ENCODE measurements around the gene TMEM31.
A peak's percentile ranks its signal among the peaks of the same experiment; 100 is the strongest.

Gene TMEM31, protein sequence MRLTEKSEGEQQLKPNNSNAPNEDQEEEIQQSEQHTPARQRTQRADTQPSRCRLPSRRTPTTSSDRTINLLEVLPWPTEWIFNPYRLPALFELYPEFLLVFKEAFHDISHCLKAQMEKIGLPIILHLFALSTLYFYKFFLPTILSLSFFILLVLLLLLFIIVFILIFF

DNA sequence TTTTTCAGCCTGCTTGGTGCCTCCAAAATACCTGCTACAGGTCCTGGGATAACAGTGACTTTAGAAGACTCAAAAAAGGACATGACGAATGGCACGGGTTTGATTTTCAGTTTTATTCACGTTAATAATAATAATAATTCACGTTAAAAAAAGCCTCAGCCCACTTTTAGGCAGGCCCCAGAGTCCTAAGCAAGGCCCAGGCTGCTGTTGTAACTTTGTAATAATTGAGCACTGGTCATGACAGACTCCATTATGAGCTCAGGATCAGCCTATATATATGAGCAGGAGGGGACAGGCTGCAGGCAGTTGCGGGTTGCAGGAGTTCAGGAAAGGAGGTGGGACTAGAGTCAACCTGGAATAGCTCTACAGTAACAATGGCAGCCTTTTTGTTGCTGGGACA lies at the start of gene TMEM31:
Gene TMEM31, plus strand, starts transcription at position 301 of the 400 bp plus-strand sequence. CDS start 1,350 bp downstream, outside the sequence.
- DNase-seq, result no peak

DNA sequence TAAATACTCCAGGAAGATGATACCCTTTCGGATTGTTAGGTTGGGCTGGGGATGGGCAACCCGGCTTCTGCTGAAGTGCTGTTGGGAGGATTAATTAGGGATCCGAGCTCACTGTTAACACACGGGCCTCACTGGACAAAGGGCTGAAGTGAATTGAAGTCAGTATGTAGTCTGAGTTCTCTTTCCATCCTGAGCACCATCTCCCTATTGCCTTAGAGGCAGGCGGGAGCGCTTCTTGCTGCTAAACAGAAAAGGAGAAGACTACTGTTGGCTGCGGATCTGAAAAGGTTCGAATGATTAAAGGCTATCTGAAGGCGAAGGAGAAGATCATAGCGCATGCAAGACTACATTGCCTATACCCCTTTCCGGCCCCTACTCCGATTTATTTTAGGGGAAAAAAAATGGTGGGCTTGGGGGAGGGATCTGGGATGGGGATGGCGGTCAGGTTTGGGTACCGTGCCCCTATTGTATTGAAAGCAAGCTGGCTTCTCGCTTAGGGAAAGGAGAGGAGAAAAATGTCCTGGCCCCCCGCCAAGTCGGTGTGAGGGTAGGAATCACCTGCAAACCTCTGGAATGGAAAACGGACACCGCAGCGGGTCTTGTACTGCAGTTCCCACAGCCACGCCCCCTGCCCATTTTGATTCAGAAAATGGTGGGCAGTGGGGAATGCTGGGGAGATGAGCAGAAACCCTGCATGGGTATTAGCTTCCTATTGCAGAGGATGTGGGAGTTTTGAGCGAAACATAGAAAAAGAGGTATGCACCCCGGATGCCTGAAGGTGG lies 46.5 kb upstream of the TMEM31 start:
- no peak for DNase-seq

DNA sequence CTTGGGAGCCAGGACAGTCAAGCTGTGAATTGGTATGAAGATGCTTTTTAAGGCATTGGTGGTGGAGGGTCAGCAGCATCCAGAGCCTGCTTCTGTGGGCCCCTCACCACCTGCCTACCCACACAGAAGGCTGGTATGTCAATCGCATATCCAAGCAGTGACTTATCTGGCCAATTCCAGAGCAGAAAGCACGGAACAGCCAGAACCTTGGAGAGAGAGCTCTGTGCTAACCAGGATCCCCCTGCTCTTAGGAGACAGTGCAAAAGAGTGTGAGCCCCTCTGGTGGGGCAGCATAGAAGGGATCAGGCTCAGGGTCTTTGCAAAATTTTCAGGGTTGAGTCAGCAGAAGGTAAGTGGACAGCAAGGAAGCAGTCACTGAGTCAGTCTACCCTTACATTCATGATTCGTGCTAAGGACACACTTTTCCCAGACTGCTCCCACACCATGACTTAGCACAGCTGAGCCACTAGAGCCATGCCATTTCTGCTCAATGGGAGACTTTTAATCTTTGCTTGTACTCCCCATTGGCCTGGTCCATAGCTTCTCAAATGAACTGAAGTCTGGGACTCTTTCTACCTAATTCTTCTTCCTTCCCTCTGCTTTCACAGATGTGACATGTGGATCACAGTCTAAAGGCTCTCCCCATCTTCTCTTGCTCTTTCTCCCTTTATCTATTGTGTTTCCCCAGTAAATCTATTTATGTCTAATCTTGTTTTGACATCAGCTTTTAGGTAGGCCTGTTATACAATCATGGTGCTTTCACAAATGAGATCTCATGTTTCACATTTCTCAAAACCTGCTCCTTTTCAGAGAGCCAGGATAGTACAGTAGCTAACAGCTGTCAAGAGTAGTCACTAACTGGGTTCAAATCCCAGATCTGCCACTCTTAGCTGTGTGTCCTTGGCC lies 44.3 kb upstream of the TMEM31 start:
- DNase-seq, result no peak

DNA sequence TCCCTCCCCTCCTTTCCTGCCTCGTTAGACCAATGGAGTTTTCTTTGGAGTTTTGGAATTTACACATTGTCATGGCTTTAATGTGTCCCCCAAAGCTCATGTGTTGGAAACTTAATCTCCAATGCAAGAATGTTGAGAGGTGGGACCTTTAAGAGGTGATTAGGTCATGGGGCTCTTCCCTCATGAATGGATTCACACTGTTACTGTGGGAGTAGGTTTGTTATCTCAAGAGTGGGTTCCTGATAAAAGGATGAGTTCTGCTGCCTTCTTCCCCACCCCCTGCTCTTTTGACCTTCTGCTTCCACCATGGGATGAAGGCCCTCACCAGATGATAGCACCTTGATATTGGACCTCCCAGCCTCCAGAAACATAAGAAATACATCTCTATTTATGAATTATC lies 41.0 kb upstream of the TMEM31 start:
- no peak for DNase-seq

DNA sequence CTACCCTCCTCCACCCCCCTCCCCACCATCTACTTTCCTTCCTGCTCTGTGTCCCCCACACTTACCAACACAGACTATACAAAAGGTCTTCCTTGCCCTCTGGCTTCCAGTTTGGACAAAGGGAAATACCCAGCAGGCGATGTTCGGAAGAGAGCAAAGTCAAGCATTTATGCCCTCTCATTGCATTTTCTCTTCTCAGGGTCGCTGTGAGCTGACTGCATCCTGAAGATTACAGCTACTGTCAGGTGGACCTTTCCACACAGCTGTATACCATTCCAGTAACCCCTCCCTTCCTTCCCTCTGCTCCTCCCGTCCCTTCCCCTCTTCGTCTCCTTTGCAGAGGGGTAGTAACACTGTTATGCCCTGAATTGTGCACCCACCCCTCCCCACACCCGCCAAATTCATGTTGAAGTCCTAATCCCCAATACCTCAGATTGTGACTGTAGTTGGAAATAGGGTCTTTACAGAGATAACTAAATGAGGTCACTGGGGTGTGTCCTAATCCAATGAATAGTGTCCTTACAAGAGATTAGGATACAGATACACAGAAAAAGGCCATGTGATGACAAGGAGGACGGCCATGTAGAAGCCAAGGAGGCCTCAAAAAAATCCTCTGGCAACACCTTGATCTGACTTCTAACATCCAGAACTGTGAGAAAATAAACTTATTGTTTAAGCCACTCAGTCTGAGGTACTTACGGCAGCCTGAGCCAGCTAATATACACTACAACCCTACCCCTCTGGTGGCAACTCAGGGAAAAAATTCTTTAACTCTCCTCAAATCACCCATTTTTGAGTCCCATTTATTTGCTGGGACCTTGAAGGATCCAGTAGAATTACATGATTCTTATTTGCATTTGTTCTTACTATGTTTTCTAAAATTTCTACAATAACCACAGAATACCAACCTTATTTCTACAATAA lies 35.9 kb upstream of the TMEM31 start:
- DNase-seq, result no peak

DNA sequence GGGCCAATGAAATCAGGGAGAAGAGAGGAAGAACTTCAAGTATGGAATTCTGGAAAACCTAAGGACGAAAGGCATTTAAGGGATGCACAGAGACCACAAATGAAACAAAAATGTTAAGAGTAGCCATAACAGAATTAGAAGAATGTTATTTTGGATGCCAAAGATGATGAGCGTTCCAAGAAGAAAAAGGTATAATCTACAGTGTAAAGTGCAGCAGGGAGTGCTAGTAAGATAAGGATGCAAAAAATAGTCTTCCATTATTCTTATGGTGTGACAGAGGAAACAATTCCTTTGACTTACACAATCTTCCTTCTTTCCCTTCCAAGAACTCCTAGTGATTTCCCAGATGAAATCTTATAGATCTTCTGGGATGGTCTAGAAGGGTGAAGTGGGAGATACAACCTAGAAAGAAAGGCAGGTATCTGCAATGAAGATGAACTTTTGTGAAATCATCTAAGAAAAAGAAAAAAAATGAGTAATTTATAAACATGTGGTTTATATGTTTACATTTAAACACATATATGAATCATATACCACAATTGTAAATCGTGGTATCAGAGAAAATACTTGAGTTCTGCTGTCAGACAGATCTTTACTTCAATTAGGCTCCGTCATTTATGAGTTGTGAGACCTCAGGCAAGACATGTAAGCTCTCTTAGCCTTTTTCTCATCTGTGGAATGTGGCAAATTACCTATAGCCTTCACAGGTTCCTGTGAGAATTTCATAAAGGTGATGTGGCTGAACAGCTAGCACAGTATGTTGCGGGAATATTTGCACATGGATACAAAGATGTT lies 32.3 kb upstream of the TMEM31 start:
- DNase-seq, result no peak

DNA sequence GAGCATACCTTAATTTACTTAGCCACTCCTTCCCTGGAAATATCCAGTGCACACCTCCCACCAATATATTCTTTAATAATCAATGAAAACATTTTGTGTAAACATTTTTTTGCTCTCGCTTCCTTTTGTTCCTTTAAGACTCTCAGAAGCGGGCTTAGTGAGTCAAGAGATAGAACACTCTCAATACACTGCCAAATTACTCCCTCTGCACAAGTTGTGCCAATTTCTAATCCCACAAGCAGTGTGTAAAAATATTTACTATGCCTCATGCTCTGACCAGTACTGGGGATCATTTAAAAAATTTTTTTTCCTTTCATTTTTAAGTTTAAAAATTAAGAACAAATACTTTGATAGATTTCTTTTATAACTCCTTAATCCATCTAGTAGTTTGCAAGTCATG lies 29.3 kb upstream of the TMEM31 start:
- no peak for DNase-seq

DNA sequence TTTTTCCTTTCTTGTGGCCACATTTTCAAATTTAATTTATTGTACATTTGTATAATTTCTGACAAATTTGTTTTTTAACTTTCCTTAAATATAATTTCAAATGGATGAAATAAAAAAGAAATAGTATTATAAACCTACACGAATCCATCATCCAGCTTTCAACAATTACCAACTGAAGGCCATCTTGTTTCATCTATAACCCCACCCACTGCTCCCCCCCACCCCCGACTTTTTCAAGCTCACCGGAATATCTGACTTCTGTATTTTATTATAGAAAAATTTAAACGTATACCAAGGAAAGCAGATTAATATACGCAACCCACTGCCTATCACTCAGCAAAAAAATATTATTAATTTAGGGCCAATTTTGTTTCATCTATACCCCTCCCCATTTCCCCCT lies 25.3 kb upstream of the TMEM31 start:
- DNase-seq, result no peak

DNA sequence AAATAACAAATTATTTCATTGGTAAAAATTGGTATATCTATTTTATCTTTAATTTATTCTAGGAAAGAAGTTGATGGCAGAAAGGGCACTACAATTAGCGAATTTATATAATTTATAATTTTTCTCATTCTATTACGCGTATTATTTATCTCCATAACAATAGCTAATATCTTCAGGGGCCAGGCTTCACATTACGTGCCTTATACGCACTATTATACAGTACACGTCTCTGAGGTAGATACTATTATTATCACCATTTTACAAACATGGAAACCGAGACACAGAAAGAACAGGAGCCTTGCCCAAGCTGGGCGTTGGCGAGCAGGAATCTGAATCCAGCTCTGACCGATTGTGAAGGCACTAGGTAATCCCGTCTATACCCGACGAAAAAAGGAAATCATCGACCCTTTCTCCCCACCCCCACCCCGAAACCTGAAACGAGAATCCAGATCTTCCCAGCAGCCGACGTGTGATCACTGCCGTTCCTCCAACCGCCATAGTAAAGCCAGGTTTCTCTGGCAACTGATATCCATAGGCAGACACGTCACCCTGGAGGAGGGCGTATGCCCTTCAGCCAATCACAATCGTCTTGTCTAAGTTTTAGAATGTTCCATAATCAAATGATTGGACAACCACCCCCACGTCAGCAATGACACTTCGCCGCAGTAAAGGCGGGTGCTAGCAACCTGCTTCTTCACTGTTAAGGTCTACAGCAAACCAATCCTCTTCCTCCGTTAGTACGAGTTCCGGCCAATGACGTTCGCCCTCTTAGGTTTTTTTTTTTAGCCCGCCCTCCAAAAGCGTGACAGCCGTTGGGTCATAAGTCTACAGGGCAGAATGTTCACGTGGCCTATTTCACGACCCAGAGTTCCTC lies 24.3 kb upstream of the TMEM31 start, which contains the start of gene MORF4L2:
Gene MORF4L2, minus strand, starts transcription at position 501 of the 874 bp plus-strand sequence. CDS start 9,672 bp downstream, outside the sequence.
- DNase-seq, result peak; percentile 97

DNA sequence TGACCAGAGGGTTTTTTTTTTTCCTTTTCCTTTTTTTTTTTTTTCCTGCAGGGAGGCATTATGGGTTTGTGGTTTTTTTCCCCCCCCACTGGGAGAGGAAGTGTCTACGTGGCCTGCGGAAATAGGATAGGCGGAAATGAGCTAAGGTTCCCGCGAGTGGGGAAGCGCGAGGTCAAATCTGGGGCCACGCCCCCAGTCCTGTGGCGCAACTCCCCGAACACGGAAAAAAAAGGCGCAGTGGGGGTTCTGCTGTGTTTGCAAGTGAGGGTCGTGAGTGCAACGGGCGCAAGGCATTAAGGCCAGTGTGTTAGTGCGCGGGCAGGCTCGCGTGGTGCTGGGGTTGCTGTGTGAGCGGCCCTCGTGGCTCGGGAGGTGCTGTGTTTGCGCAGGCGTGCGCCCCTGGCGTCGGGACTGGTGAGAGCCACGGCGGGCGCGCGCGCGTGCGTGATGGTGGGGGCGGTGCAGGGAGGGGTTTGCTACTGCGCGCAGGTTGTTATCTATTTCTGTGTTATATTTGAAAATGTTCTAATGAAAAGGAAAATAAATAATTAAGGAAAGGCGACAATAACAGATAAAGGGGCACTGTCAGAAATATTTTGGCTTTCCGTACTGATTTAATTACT lies 23.5 kb upstream of the TMEM31 start:
- peak; percentile 78 for DNase-seq

DNA sequence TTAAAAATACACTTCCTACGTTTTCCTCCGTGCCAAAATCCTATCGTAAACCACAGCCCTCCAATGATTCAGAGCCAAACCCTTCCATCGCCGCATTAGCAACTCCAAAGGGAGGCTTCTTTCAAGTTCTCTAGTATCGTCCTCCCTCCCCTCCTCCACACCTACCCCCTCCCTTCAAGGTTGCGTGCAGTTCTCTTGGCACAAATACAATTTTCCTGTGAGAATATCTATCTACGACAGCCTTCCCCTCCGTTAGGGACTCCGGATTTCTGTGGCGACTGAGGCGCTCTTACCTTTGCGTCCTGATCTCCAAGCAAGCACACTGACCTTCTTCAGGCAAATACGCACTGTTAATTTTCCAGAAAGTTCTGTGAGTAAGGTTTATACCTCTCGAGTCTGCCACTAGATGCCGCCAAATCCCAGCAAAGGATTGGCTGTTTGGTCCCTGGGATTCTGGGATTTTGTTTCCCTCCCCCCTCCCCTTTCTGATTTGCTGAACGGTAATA lies 23.0 kb upstream of the TMEM31 start:
- peak; percentile 55 for DNase-seq

DNA sequence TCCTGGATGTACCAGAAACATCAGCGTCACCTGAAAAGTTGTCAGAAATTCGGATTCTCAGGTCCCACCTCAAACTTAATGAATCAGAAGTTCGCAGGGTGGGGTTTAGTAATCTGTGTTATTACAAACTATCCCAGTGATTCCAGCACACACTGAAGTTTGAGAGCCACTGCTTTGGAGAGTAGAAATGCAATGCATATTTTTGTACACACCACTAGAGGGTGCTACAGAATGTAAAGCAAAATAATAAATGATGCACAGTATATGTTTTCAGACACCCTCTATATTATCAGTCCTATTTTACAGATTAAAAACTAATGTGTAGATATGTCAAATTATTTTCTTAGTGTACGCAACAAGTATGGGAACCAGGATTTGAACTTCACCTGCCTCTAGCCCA lies 21.8 kb upstream of the TMEM31 start:
- DNase-seq, result peak; percentile 26

DNA sequence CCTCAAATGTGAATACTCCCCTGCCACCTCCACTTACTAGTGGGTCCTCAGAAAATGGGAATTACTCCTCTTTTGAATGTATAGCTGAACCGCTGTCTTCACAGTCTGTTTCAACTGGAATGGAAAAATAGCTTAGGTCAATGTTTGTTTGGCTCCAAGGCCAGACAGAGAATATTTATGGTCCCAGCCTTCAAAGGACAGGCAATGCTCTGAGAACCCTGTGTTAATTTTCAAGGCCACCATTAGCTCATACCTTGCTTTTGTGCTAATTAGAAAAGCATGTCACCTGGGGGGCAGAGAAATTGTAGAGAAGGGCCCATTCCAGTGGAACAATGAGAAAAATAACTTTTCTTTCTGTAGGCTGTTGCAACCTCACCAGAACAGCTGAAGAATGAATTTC lies 19.6 kb upstream of the TMEM31 start:
- DNase-seq, result no peak

DNA sequence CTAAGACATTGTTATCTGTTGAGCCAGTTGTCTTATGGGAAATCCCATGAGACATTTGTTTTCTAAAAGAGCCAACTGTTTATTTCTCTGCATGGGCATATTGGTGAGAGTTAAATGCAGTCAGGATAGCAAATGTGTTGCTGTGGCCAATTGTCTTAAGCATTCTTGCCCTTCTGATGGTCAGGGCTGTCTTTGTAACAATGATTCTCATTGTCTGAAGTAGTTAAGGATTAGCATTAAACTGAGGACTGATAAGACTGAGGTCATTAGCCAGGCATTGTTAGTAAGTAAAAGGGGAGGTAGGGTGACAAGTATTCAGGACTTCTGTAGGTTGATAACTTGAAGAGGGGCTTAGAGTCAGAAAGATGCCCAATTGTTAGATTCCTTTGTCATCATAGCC lies 13.0 kb upstream of the TMEM31 start:
- DNase-seq, result no peak

DNA sequence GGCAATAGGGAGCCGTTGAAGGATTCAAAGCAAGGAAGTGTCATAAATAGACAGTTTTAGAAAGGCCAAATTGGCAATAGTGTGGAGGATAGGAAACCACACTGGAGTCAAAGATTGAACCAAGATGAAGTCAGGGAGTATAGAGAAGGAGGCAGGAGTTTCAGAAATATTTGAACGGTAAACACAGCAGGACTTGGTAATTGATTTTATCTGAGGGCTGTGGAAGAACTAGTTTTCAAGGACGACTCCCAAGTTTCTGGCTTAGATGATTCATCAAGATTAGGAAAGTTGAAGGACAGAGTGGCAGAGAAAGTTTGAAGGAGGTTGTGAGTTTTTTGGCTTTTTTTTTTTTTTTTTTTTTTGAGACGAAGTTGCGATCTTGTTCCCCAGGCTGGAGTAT lies 11.5 kb upstream of the TMEM31 start:
- no peak for DNase-seq

DNA sequence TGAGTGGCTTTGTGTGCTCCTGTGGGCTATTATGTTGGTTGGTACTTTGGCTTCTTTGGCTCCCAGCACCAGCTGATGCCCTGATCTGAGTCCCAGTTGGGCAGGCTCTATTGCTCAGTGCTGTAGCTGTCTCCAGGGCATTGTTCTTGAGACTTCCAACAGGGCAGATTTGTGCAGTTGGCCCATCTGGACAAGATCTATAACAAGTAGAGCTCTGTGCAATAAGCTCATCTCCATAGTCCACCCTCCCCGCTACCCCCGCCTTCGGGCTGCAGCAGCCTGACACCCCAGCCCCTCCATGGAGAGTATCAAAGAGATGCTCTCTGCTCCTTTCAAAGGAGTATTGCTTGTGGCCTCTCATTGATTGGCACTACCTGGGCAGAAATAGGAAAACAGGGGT lies 5.8 kb upstream of the TMEM31 start:
- no peak for DNase-seq

DNA sequence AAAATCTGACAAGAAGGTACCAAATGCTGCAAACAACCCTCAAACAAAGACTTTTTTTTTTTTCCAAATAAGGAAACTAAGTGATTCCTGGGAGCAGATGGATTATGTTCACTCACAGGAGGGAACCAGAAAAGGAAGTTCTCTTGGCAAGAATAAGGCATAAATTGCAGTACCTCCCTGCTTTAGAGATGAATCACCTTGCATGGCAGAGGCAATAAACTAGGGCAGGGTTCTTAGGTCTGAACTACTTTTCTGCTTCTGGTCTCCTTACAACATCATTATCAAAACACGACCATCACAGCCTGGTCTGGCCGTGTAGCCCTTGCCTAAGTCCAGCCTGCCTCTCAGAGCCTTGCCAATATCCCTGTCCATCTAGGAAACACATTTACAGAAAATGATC lies 6.3 kb downstream of the TMEM31 start:
- DNase-seq, result no peak

DNA sequence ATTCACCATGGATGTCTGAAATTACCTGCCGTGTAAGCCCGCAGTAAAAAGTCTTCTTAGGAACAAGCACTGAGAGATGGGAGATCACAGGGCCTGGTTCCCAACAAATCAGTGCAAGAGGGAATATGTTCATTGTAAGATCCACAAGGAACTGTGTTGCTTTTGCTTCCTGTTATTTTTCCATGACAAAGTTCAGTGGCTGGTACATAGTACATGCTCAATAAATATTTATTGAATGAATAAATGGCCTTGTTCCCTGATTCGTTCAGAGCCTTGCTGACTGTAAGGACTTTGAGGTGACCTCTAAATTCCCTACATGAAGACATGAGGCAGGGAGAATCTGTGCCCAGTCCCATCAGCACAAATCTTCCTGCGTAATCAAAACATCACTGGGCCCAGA lies 7.4 kb downstream of the TMEM31 start:
- no peak for DNase-seq

DNA sequence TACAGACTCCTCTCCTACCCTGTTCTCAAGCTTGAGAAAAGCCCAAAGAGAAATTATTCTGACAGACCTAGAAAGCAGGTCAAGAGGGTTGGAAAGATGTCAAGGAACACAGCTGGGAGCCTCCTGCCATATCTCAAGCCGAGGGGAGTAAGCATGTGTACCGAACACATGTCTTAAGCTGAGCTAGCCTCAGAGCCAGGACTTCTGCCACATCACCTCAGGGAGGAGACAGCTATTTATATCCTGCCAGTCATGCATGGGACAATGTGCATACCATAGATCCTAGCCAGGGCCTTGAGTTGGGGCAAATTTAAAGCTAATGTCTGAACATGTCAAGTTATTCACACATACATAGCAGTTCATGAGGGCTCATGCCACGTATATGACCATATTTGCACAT lies 11.8 kb downstream of the TMEM31 start:
- DNase-seq, result no peak

DNA sequence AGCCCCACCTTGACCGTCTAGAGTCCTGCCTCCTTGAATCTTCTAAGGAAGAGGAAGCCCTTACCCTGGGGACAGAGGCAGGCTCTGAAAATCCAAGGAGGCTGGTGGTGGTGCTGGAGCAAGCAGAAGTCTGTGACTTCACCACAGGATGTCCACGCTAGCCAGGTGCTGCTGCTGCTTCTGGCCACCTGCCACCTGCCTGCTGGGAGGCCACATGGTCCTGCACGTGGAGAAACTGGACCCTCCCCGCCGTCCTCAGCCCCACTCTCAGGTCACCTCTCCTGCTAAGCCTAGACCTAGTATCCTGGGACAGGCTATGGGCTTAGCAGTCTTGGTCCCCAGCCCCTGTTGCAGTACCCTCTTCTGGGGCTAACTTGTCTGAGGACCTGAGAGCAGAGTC lies 15.8 kb downstream of the TMEM31 start:
- no peak for DNase-seq

Measured in inflammatory macrophage treated with lipopolysaccharide for 4 hours (primary cell).